GM18861 (cell line): ENCODE data around the gene SSRP1.

Experiments used
- ATAC-seq: cut with Tn5 transposase; IDR thresholded peaks from one replicate; pipeline ENCODE4 v1.9.1; 2021; ENCODE audit not compliant: unreplicated experiment

Gene SSRP1

DNA sequence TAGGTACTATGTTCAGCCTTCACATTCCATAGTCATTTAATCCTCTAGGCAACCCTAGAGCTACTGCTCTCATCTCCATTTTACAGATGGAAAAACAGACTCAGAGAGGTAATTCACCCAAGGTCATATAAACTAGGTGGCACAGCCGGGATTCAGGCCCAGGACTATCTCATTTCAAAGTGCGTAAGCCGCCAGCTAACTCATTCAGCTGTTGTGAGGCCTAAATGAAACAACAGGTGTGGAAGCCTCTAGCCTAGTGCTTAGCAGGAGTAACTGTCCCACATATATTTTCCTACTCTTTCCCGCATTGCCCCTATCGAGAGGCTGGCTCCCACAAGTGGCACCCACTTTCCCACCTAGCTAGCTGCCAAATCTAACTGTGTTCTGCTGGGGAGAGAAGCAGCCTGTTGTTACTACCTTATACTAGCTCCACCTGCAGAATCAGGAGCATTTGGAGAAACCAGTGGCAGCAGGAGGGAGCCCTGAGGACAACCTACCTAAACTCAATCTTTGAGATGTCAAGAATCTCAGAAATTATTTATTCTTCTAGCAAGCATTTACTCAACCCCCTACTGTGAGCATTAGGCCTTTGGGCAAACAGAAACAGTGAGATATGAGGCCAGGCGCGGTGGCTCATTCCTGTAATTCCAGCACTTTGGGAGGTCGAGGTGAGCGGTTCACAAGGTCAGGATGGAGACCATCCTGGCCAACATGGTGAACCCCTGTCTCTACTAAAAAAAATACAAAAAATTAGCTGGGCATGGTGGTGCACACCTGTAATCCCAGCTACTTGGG lies 24.4 kb upstream of the SSRP1 start:
- no peak for ATAC-seq

DNA sequence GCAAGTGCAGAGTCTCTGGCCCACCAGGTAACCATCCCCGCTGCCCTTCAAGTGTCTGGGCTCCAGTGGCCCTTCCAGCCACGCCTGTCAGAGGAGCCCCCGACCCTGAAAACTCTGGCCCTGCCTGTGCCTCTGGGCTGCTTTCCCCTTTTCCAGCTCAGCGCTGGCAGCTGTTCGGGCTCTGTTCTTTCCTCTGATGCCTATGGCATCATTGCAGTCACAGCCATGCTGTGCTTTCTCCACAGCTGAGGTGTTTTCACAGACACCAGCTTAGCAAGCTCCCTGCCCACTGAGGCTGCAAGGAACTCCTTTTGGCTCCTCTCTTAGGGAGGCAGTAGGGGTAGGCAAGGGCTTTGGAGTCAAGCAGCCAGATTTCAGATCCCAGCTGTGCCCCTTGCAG lies 23.7 kb upstream of the SSRP1 start:
- ATAC-seq: no peak

DNA sequence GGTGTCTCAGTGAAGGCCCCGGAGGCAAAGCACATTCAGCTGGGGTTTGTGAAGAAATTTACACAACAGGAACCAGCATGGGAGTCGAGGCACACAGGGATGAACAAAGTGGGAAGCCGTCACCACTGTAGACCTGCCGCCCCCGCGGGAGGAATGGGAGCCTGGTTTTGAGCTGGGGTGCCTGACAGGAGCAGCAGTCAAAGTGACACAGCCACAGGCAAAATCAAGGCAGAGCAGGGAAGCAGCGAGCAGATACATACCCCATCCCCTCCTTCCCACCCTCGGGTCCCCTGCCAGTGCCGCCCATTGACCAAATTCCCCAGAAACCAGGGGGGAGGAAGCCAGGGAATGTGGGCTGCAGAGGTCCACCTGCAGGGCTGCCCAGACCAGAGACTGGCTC lies 23.3 kb upstream of the SSRP1 start:
- no peak for ATAC-seq

- no peak for ATAC-seq
Measured at GRCh38 chr11:57358543-57358961, 22.9 kb upstream of the SSRP1 start.

GRCh38 chr11:57357856-57358255 lies 22.2 kb upstream of the SSRP1 start:
- ATAC-seq: no peak

DNA sequence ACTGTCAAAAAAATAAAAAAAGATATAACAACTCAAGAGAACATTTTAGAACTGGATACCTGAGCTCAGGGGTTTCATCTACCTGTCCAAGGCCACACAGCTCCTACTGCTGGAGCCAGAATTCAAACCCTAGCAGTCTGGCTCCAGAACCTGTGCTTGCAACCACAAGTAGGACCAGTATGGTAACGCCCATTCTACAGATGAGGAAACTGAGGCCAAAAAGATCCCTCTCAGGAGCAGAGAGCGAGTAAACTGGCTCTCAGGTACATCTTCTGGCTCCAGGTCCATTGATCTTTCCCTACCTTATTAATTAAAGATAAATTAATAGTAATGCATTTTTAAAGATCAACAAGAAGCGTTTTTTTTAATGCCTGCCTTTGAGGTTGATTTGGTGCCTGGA lies 21.6 kb upstream of the SSRP1 start:
- no peak for ATAC-seq

DNA sequence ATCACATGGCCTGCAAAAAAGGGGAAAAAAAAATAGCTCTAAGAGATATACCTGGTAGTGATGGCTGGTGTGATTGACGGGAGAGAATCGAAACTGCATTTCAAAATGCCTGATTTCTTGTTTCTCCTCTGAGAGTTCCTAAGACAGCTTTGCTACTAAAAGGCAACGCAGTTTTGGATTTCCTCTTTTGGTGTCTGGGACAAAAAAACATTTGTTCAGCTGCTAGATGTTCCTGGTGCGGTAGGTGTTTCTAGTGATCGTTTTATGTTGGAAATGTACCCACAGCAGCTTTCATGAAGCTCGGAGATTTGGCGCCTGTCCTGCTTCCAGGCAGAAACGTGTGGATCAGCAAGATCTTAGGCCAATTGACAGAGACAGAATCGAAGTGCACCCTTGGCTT lies 20.6 kb upstream of the SSRP1 start:
- ATAC-seq: no peak

DNA sequence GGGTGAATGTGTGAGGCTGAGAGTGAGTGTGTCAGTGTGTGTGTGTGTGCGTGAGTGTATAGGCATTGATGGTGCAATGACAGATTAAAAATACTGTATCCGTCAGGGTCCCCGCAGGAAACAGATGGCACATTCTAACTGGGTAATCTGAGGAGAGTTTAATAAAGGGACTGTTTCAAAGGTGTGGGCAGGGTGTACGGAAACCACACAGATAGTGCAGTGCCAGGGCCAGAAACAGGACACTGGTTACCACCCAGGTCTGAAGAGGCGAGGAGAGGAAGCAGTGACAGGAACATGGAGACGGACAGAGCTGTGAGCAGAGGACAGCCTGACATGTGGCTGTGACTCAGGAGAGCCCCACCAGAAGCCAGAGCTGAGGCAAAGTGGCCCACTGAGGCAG lies 19.0 kb upstream of the SSRP1 start:
- ATAC-seq: no peak

DNA sequence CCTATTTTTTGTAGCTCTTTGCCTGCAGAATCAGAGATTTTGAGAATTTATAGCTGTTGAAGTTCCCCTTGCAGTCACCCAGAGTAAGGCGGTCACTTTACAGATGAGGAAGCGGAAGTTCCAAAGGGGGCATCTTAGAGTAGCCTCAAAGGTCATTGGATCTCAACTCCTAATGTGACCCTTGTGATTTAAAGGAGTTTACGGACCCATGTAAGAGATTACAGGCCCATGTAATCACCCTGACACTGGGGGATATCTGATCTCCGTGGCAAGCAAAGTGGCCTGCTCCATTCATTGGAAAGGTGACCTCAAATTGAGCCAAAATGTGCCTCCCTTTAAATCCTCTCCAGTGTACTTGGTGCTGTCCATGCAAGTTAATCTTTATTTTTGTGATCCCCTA lies 18.2 kb upstream of the SSRP1 start:
- ATAC-seq: no peak

DNA sequence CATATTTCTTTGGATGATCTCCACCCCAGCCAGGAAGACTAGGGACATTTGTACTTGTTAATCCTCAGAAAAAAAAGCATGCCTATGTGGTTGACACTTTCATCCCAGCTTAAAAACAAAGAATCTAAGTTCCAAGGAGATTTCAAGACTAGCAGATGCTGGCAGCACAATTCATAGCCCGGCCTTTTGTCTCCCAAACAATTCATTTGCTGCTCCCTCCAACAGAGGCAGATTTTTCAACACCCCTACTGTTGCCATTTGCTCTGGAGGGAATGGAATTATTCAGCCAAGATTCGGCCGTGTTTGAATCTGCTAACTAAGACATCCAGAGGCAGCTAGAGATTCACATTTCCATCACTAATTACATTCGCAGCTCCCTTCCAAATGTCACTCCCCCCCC lies 17.8 kb upstream of the SSRP1 start:
- ATAC-seq: no peak

DNA sequence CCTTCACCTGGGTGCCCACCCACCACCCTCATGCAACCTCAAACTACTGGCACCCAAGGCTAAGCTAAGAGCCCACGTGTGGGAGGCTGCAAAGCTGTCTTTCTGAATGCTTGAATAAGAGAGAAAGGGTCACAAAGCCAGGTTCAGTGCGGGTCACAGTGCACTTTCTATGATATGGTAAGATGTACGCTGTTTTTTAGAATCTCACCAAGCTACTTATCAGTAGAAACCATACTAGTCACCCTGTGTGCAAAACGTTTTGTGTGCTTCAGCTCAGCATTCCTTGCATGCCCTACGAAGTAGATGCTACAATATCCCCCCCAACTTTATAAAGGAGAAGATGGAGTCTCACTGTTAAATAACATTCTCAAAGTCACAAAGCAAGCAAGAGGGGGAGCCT lies 17.3 kb upstream of the SSRP1 start:
- ATAC-seq: no peak

- no peak for ATAC-seq
Measured at GRCh38 chr11:57349491-57350274, 14.0 kb upstream of the SSRP1 start.

DNA sequence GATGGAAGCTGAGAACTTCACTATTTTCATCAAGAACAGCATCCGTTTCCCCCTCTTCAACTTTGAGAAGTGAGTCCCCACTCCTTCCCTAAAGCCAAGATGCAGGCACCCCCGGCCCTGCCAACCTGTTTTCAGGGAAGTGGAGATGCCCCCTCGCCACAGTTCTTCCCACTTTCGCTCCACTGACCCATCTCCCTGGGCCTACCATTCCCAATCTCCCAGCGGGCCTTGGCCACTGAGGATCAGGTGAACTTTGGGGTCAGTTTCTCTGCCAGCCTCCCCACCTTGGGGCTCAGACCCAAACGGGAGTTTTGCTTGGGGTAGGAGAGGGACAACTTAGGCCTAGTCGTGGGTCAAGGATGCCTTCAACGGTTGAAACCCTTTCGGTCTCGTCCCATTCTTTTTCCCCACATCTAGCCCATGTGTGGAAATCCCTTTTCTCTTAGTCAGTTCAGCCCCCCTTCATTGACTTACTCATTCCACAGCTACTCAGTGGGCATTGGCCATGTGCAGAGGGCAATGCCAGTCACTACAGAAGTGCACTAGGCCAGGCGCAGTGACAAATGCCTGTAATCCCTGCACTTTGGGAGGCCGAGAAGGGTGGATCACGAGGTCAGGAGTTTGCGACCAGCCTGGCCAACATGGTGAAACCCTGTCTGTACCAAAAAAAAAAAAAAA lies 13.1 kb upstream of the SSRP1 start:
- ATAC-seq: no peak

GRCh38 chr11:57348052-57348451 lies 12.4 kb upstream of the SSRP1 start:
- no peak for ATAC-seq

GRCh38 chr11:57347336-57347735 lies 11.6 kb upstream of the SSRP1 start:
- no peak for ATAC-seq

DNA sequence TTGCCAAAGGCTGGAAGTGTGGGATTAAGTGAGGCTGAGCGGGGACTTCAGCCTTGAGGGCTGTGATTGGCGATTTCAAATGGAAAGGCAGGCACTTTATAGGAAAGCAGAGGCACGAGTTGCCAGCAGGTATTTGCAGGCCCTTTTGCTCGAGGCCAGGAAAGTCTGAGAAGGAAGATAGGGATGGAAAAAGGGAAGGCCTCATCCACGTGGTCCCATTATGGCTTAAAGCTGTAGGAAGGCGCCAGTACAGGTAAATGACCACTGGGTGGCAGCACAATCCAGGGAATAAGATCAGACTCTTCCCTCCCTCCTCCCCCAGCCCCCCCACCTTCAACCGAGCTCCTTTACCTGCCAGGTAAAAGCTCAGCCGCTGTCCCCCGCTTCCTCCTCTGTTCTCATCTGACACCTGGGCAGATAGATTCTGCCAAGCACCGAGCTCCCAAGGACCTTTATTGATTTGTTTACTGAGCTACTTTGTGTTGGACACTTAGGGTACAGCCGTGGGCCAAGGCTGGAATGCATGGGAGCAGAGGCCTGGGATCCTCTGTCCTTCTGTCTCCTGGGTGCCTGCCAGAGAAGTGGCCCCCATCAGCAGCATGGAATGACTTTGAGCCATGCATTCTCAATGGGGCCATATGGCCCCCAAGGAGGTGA lies 10.0 kb upstream of the SSRP1 start:
- ATAC-seq: no peak

GRCh38 chr11:57344826-57345225 lies 9.1 kb upstream of the SSRP1 start:
- no peak for ATAC-seq

DNA sequence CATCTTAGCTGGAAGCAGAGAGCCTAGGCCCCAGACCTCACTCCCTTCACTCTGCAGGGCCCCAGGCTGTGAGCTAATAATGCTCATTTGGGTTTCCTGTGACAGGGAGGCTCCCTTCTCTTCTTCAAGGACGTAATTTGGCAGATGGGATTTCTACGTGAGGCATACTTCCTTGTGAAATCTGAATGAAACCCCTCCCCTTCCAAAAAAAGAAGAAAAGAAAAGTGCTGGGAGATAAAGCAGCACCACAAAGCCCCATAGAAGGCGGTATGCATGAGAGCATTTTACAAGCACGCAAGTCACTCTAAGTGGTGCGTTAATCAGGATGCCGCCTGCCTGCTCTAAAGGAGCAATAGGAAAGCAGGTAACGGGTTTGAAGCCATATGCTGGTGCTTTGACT lies 8.1 kb upstream of the SSRP1 start:
- no peak for ATAC-seq

- ATAC-seq: no peak
Measured at GRCh38 chr11:57342702-57343101, 7.0 kb upstream of the SSRP1 start.

DNA sequence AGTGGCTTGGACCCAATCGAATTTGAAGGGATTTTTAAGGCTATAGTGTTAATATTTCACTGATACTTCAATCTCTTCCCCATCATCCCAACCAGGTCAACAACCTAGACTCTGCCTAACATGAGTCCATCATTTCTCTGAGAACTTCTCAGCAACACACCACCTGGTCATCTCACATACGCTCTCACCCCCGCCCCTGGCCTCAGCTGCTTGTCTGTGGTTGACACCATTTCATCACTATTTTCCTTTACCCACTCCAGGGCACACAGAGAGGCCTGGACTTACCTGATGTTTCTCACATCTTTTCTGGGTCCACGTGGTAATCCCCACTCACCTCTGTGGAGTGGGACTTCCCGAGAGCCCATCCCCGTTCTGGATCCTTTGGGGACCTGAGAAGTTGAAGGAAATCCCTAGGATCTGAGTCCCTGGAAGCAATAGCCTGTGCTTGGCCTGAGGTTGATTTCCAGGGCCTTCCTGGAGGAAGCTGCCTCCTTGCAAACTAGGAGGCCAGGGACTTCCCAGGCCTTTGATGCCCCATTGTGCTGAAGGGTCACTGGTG lies 5.6 kb upstream of the SSRP1 start:
- ATAC-seq: no peak

- ATAC-seq: no peak
Measured at GRCh38 chr11:57340039-57340615, 4.4 kb upstream of the SSRP1 start.
